HepG2 (cell line): ENCODE data around the gene SKIDA1. TPM values are rescaled to one million over a fixed set of nuclear protein-coding genes. Genes with fewer than 3 reads are reported as not detected.

Experiments
- CHCHD3 ChIP-seq: sonication (generic); formaldehyde crosslinking; IDR thresholded peaks from 2 replicates; pipeline ENCODE4 v1.8.0; 2022; ENCODE audit warnings: mild to moderate bottlenecking, missing genetic modification reagents, moderate library complexity
- DR1 ChIP-seq: sonication (generic); formaldehyde crosslinking; IDR thresholded peaks from 2 replicates; pipeline ENCODE4 v1.8.0; 2021; ENCODE audit warnings: mild to moderate bottlenecking, missing genetic modification reagents, inconsistent platforms
- ELF1 ChIP-seq: sonication (generic); formaldehyde crosslinking; IDR thresholded peaks from 2 replicates; pipeline ENCODE4 v1.4.0; 2020; ENCODE audit warnings: missing genetic modification reagents
- EZH2 ChIP-seq: conservative IDR thresholded peaks from 2 replicates; pipeline ENCODE4 v1.6.1; 2012; ENCODE audit warnings: mild to moderate bottlenecking, low read depth, low read length, moderate library complexity
- FLYWCH1 ChIP-seq: sonication (generic); formaldehyde crosslinking; IDR thresholded peaks from 2 replicates; pipeline ENCODE4 v1.8.1; 2023; ENCODE audit warnings: mild to moderate bottlenecking, missing genetic modification reagents
- NFIC ChIP-seq: IDR thresholded peaks from 2 replicates; pipeline ENCODE4 v1.6.1; 2012; ENCODE audit warnings: mild to moderate bottlenecking, low read length, inconsistent platforms
- PCBP1 ChIP-seq: fragments of 200-400 bp; formaldehyde crosslinking; IDR thresholded peaks from 2 replicates; pipeline ENCODE4 v1.6.1; 2017; ENCODE audit warnings: mild to moderate bottlenecking, low read depth, low read length, borderline replicate concordance
- RARG ChIP-seq: sonication (generic); formaldehyde crosslinking; IDR thresholded peaks from 2 replicates; pipeline ENCODE4 v1.4.0; 2020; ENCODE audit warnings: low read depth, mild to moderate bottlenecking, missing genetic modification reagents
- SOX5 ChIP-seq: IDR thresholded peaks from 2 replicates; pipeline ENCODE4 v1.6.1; 2016; ENCODE audit warnings: borderline replicate concordance
- SRSF4 ChIP-seq: fragments of 200-400 bp; formaldehyde crosslinking; IDR thresholded peaks from one replicate; pipeline ENCODE4 v1.6.1; 2018; ENCODE audit warnings: mild to moderate bottlenecking, low read depth, low read length, moderate library complexity; ENCODE audit not compliant: poor library complexity, severe bottlenecking
- TCF7L2 ChIP-seq: IDR thresholded peaks from 2 replicates; pipeline ENCODE4 v1.6.1; 2011; ENCODE audit warnings: mild to moderate bottlenecking, low read depth, low read length, moderate library complexity
- XBP1 ChIP-seq: sonication (generic); formaldehyde crosslinking; IDR thresholded peaks from 2 replicates; pipeline ENCODE4 v1.5.0; 2020; ENCODE audit warnings: missing genetic modification reagents
- ZMYM2 ChIP-seq: sonication (generic); formaldehyde crosslinking; IDR thresholded peaks from 2 replicates; pipeline ENCODE4 v1.8.0; 2022; ENCODE audit warnings: mild to moderate bottlenecking, missing genetic modification reagents
- ZNF138 ChIP-seq: sonication (generic); formaldehyde crosslinking; IDR thresholded peaks from 2 replicates; pipeline ENCODE4 v1.5.0; 2020; ENCODE audit warnings: mild to moderate bottlenecking, low read depth, missing genetic modification reagents
- ZNF350 ChIP-seq: sonication (generic); formaldehyde crosslinking; IDR thresholded peaks from 2 replicates; pipeline ENCODE4 v1.4.0; 2020; ENCODE audit warnings: mild to moderate bottlenecking, low read depth, missing genetic modification reagents, borderline replicate concordance
- ZNF563 ChIP-seq: sonication (generic); formaldehyde crosslinking; IDR thresholded peaks from 2 replicates; pipeline ENCODE4 v1.8.0; 2022; ENCODE audit warnings: mild to moderate bottlenecking, moderate library complexity, missing genetic modification reagents
- ZNF672 ChIP-seq: sonication (generic); formaldehyde crosslinking; IDR thresholded peaks from 2 replicates; pipeline ENCODE4 v1.8.1; 2022; ENCODE audit warnings: missing genetic modification reagents
- polyA plus RNA-seq, 8 experiments: library from polyadenylated mRNA; depleted of rRNA in 3 of 8; stranded (reverse) in 7 of 8; unstranded in 1 of 8; fragments of >200 nt; fragmentation: Illumina TruSeq in 4 of 8; extraction: Trizol in 4 of 8; gene quantifications; 2 replicates each; pipeline versions ENCODE4 v1.2.1 to v1.2.3, GENCODE V29; 2011 to 2016; ENCODE audit warnings: low read depth in 4 of 8, missing spikeins in 1 of 8, mixed read lengths in 1 of 8; ENCODE audit not compliant: insufficient read depth in 1 of 8
- total RNA-seq, 5 experiments: library from RNA; depleted of rRNA; stranded (reverse); fragments of >200 nt; fragmentation: Illumina TruSeq; extraction: Trizol; gene quantifications; 2 replicates each; pipeline ENCODE4 v1.2.3, GENCODE V29; 2016; ENCODE audit warnings: low read depth in 1 of 5
- TF ChIP-seq, protein P1 (sequence below): sonication (generic); formaldehyde crosslinking; conservative IDR thresholded peaks from 2 replicates; pipeline ENCODE4 v1.4.0; 2020; ENCODE audit warnings: missing genetic modification reagents
- TF ChIP-seq, protein P2 (sequence below): sonication (generic); formaldehyde crosslinking; IDR thresholded peaks from 2 replicates; pipeline ENCODE4 v1.5.1; 2020; ENCODE audit warnings: mild to moderate bottlenecking, missing genetic modification reagents
- TF ChIP-seq, protein P3 (sequence below): IDR thresholded peaks from 2 replicates; pipeline ENCODE4 v1.6.1; 2016; ENCODE audit warnings: low read depth, control low read depth
- TF ChIP-seq, protein P4 (sequence below): IDR thresholded peaks from 2 replicates; pipeline ENCODE4 v1.6.1; 2012; ENCODE audit warnings: inconsistent platforms
- TF ChIP-seq, protein P5 (sequence below): sonication (generic); formaldehyde crosslinking; IDR thresholded peaks from 2 replicates; pipeline ENCODE4 v1.5.1; 2020; ENCODE audit warnings: mild to moderate bottlenecking, missing genetic modification reagents, borderline replicate concordance

The SKIDA1 gene
- total and polyA plus RNA-seq, 2 of the 13 experiments (the other 11 are each of a cell fraction or from before 2014, with no cell fraction given) = 0.73 to 1.5 TPM

DNA sequence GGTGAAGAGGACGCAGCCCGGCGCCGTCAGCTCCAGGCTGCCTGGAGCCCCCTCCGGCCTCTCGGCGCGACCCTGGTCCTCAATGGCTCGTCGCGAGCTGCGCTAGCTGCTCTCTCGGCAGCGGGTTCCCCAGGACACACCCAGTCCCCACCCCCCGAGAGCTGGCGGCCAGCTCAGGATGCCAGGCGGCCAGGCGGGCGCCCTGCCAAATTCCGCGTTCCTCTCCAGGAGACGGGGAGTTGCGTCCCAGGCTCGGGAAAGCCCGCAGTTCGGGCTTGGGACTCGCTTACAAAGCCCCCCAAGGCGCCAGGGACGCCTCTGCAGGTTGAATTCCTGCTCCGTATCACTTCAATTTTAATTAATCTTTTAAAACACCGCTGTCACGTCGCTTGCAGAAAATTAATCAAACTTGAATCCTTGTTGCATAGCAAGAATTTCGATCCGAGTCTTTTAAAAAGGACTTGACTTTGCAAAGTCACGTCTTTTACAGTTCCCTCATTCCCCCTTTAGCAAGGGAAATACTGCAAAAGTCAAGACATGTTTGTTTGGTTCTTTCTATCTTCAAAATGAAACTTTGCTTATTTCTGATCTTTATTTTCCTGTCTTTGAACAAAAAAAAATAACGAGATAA is 28.2 kb downstream of the SKIDA1 start (continued):
- TF ChIP-seq ZNF138 (CRISPR knock-in tag) = no peak
- TF ChIP-seq ZNF563 = peak; percentile 60
- TF ChIP-seq ZNF672 = no peak
- 0 out of 2 replicates have a peak, but pooled peaks have one; percentile 46 for TF ChIP-seq PCBP1
- no peak for TF ChIP-seq ZMYM2 (CRISPR knock-in tag)
- no peak for TF ChIP-seq NFIC
- TF ChIP-seq TCF7L2 = no peak
- TF ChIP-seq DR1 (CRISPR knock-in tag) = no peak
- TF ChIP-seq, protein P1, sequence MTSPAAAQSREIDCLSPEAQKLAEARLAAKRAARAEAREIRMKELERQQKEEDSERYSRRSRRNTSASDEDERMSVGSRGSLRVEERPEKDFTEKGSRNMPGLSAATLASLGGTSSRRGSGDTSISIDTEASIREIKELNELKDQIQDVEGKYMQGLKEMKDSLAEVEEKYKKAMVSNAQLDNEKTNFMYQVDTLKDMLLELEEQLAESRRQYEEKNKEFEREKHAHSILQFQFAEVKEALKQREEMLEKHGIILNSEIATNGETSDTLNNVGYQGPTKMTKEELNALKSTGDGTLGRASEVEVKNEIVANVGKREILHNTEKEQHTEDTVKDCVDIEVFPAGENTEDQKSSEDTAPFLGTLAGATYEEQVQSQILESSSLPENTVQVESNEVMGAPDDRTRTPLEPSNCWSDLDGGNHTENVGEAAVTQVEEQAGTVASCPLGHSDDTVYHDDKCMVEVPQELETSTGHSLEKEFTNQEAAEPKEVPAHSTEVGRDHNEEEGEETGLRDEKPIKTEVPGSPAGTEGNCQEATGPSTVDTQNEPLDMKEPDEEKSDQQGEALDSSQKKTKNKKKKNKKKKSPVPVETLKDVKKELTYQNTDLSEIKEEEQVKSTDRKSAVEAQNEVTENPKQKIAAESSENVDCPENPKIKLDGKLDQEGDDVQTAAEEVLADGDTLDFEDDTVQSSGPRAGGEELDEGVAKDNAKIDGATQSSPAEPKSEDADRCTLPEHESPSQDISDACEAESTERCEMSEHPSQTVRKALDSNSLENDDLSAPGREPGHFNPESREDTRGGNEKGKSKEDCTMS = no peak
- TF ChIP-seq RARG (CRISPR knock-in tag) = no peak
- TF ChIP-seq, protein P2, sequence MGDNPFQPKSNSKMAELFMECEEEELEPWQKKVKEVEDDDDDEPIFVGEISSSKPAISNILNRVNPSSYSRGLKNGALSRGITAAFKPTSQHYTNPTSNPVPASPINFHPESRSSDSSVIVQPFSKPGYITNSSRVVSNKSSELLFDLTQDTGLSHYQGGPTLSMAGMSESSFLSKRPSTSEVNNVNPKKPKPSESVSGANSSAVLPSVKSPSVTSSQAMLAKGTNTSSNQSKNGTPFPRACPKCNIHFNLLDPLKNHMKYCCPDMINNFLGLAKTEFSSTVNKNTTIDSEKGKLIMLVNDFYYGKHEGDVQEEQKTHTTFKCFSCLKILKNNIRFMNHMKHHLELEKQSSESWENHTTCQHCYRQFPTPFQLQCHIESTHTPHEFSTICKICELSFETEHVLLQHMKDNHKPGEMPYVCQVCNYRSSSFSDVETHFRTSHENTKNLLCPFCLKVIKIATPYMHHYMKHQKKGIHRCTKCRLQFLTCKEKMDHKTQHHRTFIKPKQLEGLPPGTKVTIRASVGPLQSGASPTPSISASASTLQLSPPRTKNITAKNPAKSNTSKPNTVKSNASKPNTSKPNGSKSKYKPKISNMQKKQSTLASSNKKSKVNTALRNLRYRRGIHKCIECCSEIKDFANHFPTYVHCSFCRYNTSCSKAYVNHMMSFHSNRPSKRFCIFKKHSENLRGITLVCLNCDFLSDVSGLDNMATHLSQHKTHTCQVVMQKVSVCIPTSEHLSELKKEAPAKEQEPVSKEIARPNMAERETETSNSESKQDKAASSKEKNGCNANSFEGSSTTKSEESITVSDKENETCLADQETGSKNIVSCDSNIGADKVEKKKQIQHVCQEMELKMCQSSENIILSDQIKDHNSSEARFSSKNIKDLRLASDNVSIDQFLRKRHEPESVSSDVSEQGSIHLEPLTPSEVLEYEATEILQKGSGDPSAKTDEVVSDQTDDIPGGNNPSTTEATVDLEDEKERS (CRISPR knock-in tag) = peak; percentile 66; the same call in 1 of the 2 replicates
- peak; percentile 82 for TF ChIP-seq ELF1 (CRISPR knock-in tag)
- peak; percentile 67; the same call in 1 of the 2 replicates for TF ChIP-seq ZNF350 (CRISPR knock-in tag)
- TF ChIP-seq, protein P3, sequence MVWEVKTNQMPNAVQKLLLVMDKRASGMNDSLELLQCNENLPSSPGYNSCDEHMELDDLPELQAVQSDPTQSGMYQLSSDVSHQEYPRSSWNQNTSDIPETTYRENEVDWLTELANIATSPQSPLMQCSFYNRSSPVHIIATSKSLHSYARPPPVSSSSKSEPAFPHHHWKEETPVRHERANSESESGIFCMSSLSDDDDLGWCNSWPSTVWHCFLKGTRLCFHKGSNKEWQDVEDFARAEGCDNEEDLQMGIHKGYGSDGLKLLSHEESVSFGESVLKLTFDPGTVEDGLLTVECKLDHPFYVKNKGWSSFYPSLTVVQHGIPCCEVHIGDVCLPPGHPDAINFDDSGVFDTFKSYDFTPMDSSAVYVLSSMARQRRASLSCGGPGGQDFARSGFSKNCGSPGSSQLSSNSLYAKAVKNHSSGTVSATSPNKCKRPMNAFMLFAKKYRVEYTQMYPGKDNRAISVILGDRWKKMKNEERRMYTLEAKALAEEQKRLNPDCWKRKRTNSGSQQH = peak; percentile 77
- TF ChIP-seq, protein P4, sequence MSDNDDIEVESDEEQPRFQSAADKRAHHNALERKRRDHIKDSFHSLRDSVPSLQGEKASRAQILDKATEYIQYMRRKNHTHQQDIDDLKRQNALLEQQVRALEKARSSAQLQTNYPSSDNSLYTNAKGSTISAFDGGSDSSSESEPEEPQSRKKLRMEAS = no peak
- TF ChIP-seq SRSF4 = no peak
- TF ChIP-seq CHCHD3 (CRISPR knock-in tag) = no peak
- no peak for TF ChIP-seq FLYWCH1 (CRISPR knock-in tag)
- TF ChIP-seq, protein P5, sequence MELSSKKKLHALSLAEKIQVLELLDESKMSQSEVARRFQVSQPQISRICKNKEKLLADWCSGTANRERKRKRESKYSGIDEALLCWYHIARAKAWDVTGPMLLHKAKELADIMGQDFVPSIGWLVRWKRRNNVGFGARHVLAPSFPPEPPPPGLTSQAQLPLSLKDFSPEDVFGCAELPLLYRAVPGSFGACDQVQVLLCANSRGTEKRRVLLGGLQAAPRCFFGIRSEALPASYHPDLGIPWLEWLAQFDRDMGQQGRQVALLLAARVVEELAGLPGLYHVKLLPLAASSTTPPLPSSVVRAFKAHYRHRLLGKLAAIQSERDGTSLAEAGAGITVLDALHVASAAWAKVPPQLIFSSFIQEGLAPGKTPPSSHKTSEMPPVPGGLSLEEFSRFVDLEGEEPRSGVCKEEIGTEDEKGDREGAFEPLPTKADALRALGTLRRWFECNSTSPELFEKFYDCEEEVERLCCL (CRISPR knock-in tag) = no peak
- TF ChIP-seq SOX5 (CRISPR knock-in tag) = peak; percentile 47; the same call in 1 of the 2 replicates
- no peak for TF ChIP-seq EZH2
- no peak for TF ChIP-seq XBP1 (CRISPR knock-in tag)
